Fibroblast of lung (primary cell): ENCODE results near the gene SLC23A3.
A peak's percentile ranks its signal among the peaks of the same experiment; 100 is the strongest.

Experiments used
- EZH2 ChIP-seq: IDR thresholded peaks from 2 replicates; pipeline ENCODE4 v1.5.1; 2012; ENCODE audit warnings: low read length, control low read depth, mild to moderate bottlenecking; ENCODE audit errors: missing control alignments
- TF ChIP-seq, protein P1 (sequence below), 2 donors: IDR thresholded peaks in 1 of 2; conservative IDR thresholded peaks in 1 of 2; 1 replicate in 1 of 2; 2 replicates in 1 of 2; pipeline ENCODE4 v1.5.1; 2011 to 2012; ENCODE audit warnings: low read length in 2 of 2, control low read depth in 1 of 2, inconsistent platforms in 1 of 2, low read depth in 1 of 2, mild to moderate bottlenecking in 1 of 2

DNA sequence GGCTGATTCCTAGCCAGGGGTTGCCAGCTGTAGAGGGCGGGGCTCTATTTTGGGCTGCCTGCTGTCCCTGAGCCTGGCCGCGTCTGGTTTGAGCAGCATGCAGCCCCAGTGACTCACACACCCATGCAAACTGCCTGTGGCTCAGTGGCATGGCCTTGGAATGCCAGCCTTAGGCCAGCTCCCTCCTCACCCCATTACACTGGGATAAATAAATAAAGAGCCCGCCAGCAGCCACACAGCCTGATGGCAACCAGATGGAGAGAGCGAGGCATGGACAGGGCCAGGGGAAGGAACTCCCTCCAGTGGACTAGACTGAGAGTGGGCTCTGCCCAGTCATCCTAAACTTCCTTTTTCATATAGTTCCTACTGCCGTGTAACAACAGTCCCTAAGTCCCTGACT lies 27.5 kb downstream of the SLC23A3 start:
- TF ChIP-seq, protein P1, sequence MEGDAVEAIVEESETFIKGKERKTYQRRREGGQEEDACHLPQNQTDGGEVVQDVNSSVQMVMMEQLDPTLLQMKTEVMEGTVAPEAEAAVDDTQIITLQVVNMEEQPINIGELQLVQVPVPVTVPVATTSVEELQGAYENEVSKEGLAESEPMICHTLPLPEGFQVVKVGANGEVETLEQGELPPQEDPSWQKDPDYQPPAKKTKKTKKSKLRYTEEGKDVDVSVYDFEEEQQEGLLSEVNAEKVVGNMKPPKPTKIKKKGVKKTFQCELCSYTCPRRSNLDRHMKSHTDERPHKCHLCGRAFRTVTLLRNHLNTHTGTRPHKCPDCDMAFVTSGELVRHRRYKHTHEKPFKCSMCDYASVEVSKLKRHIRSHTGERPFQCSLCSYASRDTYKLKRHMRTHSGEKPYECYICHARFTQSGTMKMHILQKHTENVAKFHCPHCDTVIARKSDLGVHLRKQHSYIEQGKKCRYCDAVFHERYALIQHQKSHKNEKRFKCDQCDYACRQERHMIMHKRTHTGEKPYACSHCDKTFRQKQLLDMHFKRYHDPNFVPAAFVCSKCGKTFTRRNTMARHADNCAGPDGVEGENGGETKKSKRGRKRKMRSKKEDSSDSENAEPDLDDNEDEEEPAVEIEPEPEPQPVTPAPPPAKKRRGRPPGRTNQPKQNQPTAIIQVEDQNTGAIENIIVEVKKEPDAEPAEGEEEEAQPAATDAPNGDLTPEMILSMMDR (conservative IDR thresholded peaks at IDR 0.05 in 1 of 2, IDR thresholded peaks at IDR 0.05 in 1 of 2; ENCODE audit: low read depth in 1 of 2, low read length in 2 of 2): peak; percentile 42 to 66
- TF ChIP-seq EZH2: no peak
